GM21576 (cell line): ENCODE data around the gene MARK2.

ENCODE experiments used
- ATAC-seq: cut with Tn5 transposase; IDR thresholded peaks from one replicate; pipeline ENCODE4 v1.9.1; 2021; ENCODE audit warnings: mild to moderate bottlenecking, moderate library complexity; ENCODE audit not compliant: unreplicated experiment

The MARK2 gene

GRCh38 chr11:63829823-63830489 is 9.0 kb upstream of the MARK2 start:
- no peak for ATAC-seq

- no peak for ATAC-seq
Observed at GRCh38 chr11:63831326-63831725, 7.6 kb upstream of the MARK2 start.

- no peak for ATAC-seq
Observed at GRCh38 chr11:63832336-63832735, 6.6 kb upstream of the MARK2 start.

GRCh38 chr11:63833048-63833447 is 5.9 kb upstream of the MARK2 start:
- no peak for ATAC-seq

- no peak for ATAC-seq
Observed at GRCh38 chr11:63834535-63835157, 4.3 kb upstream of the MARK2 start.

- ATAC-seq, result no peak
Observed at GRCh38 chr11:63835158-63835545, 3.8 kb upstream of the MARK2 start.

- ATAC-seq, result no peak
Observed at GRCh38 chr11:63837027-63837688, 1.8 kb upstream of the MARK2 start.

- no peak for ATAC-seq
Observed at GRCh38 chr11:63837739-63838138, 1.2 kb upstream of the MARK2 start.

GRCh38 chr11:63838150-63838677 is 696 bp upstream of the MARK2 start:
- ATAC-seq, result no peak

- no peak for ATAC-seq
Observed at GRCh38 chr11:63839508-63840355, 822 bp downstream of the MARK2 start.

- no peak for ATAC-seq
Observed at GRCh38 chr11:63840356-63841060, 1.6 kb downstream of the MARK2 start.

- ATAC-seq, result no peak
Observed at GRCh38 chr11:63841554-63841953, 2.6 kb downstream of the MARK2 start.

GRCh38 chr11:63843041-63843440 is 4.1 kb downstream of the MARK2 start:
- no peak for ATAC-seq

- ATAC-seq, result no peak
Observed at GRCh38 chr11:63844836-63845235, 5.9 kb downstream of the MARK2 start.

- no peak for ATAC-seq
Observed at GRCh38 chr11:63845303-63845702, 6.4 kb downstream of the MARK2 start.

GRCh38 chr11:63845911-63846310 is 7.0 kb downstream of the MARK2 start:
- ATAC-seq, result no peak

- ATAC-seq, result no peak
Observed at GRCh38 chr11:63846897-63847296, 8.0 kb downstream of the MARK2 start.

- ATAC-seq, result no peak
Observed at GRCh38 chr11:63847363-63847762, 8.5 kb downstream of the MARK2 start.

- no peak for ATAC-seq
Observed at GRCh38 chr11:63849691-63850090, 10.8 kb downstream of the MARK2 start.

- ATAC-seq, result no peak
Observed at GRCh38 chr11:63850920-63851319, 12.0 kb downstream of the MARK2 start.

GRCh38 chr11:63851364-63851763 is 12.5 kb downstream of the MARK2 start:
- ATAC-seq, result no peak
